Neural crest cell (in vitro differentiated cells): ENCODE measurements around the gene CHERP. TPM values are rescaled to one million over a fixed set of nuclear protein-coding genes. Genes with fewer than 3 reads are reported as not detected.
A peak's percentile ranks its signal among the peaks of the same experiment; 100 is the strongest.

Source experiments
- DNase-seq: peaks from one replicate; pipeline ENCODE4 v3.0.0; 2021; ENCODE audit warnings: low read depth, mixed read lengths, low spot score
- H3K27ac Mint-ChIP-seq: one replicate; pipeline ENCODE4 v1.8.0; 2021; ENCODE audit warnings: mild to moderate bottlenecking, mixed read lengths; ENCODE audit not compliant: unreplicated experiment
- H3K27me3 Mint-ChIP-seq: 2 replicates; pipeline ENCODE4 v1.8.0; 2021; ENCODE audit warnings: low read depth, mild to moderate bottlenecking, mixed read lengths
- H3K36me3 Mint-ChIP-seq: 2 replicates; pipeline ENCODE4 v1.8.0; 2021; ENCODE audit warnings: low read depth, mild to moderate bottlenecking, mixed read lengths
- H3K4me1 Mint-ChIP-seq: 2 replicates; pipeline ENCODE4 v1.8.0; 2021; ENCODE audit warnings: mixed read lengths
- H3K4me3 Mint-ChIP-seq: one replicate; pipeline ENCODE4 v1.8.0; 2021; ENCODE audit warnings: mild to moderate bottlenecking, mixed read lengths
- H3K9me3 Mint-ChIP-seq: 2 replicates; pipeline ENCODE4 v1.8.0; 2021; ENCODE audit warnings: mixed read lengths
- total RNA-seq: library from RNA; stranded (reverse); gene quantifications from 2 replicates; pipeline ENCODE4 v1.2.1, GENCODE V29; 2021
- TF ChIP-seq, protein P1 (sequence below): fragments of 200-600 bp; sonication (generic); conservative IDR thresholded peaks from 2 replicates; pipeline ENCODE4 v1.5.0; 2021; ENCODE audit warnings: antibody characterized with exemption, mild to moderate bottlenecking

The CHERP gene
- total RNA-seq, 1 donor from 2014 or later, result 95.7 TPM

DNA sequence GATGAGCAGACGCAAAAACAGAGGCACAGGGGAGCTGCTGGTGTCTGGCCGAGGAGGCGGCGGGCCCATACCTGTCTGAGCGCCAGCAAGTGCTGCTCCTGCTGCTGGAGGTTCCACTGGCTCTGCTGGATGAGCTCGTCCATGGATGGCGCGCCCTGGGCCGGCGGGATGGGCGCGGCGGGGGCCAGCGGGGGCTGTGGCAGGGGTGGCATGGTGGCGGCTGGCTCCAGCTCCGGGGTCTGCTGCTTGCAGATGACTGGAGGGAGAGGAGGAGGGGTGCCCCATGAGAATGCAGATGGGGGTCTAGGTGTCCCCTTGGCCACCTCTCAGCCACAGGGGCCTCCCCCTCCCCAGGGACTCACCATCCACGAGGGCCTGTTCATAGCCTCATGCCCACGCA lies 6.9 kb downstream of the CHERP start:
- no peak for DNase-seq

DNA sequence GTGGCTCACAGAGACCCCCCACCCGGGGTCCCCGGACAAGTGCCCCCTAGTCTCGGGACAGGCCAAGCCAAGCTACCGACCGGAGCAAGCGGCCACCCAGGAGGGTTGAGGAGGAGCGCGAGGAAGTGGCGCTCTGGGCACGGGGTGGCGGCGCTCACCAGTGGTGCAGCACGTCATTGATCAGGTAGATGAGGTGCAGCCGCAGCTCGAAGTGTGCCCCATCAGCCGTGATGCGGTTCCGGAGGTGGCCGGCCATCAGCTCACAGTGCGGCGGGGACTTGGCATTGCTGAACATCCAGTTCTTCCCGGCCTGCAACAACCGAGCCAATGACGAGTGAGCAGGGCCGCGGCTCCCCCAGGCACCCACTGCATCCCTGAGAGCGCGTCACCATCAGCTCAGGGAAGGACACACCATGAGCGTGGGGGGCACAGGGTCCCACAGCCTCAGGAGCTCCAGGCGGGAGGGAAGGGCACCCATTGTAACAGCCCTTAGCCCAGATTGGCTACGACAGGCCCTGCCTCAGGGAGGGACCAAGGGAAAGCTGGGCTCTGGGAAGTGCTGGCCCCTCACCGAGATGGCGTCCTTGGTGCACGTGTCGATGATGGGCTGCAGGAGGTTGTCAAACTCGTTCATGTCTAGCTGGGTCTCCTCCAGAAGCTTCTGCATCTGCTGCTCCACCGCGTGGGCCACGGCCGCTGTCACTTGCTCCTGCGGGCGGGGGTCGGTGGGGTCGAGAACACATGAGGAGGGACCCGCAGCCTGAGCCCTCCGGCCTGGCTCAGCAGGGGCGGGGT lies 9.6 kb downstream of the CHERP start:
- no peak for DNase-seq
- Mint-ChIP-seq H3K9me3 (no peaks in the 10 kb centered on the region), H3K4me1 (no peaks in the 10 kb centered on the region), H3K4me3 (no peak overlapping the region), H3K27ac (no peak overlapping the region), H3K36me3 (peaks cover 9% of the 10 kb centered on the region), H3K27me3 (no peaks in the 10 kb centered on the region)
- TF ChIP-seq, protein P1, sequence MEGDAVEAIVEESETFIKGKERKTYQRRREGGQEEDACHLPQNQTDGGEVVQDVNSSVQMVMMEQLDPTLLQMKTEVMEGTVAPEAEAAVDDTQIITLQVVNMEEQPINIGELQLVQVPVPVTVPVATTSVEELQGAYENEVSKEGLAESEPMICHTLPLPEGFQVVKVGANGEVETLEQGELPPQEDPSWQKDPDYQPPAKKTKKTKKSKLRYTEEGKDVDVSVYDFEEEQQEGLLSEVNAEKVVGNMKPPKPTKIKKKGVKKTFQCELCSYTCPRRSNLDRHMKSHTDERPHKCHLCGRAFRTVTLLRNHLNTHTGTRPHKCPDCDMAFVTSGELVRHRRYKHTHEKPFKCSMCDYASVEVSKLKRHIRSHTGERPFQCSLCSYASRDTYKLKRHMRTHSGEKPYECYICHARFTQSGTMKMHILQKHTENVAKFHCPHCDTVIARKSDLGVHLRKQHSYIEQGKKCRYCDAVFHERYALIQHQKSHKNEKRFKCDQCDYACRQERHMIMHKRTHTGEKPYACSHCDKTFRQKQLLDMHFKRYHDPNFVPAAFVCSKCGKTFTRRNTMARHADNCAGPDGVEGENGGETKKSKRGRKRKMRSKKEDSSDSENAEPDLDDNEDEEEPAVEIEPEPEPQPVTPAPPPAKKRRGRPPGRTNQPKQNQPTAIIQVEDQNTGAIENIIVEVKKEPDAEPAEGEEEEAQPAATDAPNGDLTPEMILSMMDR, result no peak

More for the DNA sequence above, 6.9 kb downstream of the CHERP start:
- no peaks in the 10 kb centered on the region for H3K27me3 Mint-ChIP-seq
- TF ChIP-seq, protein P1, result no peak
- H3K36me3 Mint-ChIP-seq, result peaks cover 19% of the 10 kb centered on the region
- H3K9me3 Mint-ChIP-seq, result no peaks in the 10 kb centered on the region
- H3K27ac Mint-ChIP-seq, result no peak overlapping the region
- peak overlapping the region; percentile 27 for H3K4me3 Mint-ChIP-seq
- H3K4me1 Mint-ChIP-seq, result peaks cover 6% of the 10 kb centered on the region

DNA sequence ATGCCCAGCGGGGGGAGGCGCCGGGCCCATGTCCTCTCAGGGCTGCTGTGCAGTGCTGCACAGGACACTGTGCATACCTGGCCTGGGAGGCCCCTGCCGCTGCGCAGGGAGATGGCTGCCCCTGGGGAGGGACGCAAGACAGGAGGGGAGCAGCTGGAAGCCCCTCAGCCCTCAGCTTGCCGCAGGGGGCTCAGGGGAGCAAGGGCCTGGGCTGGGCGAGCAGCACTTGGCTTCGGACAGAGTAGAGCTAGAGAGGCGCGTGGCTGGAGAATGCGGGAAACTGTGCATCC lies 10.9 kb downstream of the CHERP start:
- H3K9me3 Mint-ChIP-seq, result no peaks in the 10 kb centered on the region
- no peak overlapping the region for H3K4me3 Mint-ChIP-seq
- peaks cover 7% of the 10 kb centered on the region for H3K36me3 Mint-ChIP-seq
- no peak overlapping the region for H3K27ac Mint-ChIP-seq
- no peaks in the 10 kb centered on the region for H3K27me3 Mint-ChIP-seq
- H3K4me1 Mint-ChIP-seq, result no peaks in the 10 kb centered on the region
- DNase-seq, result no peak
- TF ChIP-seq, protein P1, result no peak

DNA sequence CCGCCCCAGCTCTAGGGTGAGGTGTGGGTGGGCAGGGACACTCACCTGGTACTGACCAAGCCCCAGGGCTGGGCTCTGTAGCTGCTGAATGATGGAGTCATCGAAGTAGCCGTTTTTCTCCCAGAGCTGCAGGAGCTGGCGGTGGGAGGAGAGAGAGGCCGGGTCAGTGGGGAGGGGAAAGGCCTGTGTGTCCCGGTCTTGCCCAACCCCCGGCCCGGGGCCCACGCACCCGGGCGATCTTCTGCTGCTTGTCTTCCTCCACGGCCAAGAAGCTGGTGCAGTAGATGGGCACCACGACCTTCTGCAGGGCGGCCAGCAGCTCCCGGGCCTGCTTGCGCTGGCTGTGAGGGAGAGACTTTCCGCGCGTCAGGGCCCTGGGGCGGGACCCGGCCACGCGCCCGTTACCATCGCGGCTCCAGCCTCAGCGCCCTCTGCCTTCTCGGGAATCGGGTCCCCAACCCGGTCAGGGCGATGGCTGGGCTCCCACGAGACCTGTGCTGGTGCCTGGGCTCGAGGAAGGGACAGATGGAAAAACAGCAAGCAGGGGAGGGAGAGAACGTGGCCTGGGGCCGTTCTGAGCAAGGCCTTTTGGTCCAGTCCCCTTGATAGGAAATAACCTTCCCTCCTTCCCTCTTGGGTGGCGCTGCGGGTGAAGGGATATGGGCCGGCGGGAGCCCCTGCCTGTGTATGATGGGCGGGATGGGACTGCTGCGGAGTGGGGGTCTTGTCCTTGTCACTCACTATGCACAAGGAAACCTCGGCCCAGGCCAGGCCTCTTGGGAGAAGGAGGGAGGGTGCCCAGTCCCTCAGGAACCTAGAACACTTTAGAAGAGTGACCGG lies 11.5 kb downstream of the CHERP start:
- no peaks in the 10 kb centered on the region for H3K27me3 Mint-ChIP-seq
- TF ChIP-seq, protein P1, result no peak
- peaks cover 7% of the 10 kb centered on the region for H3K36me3 Mint-ChIP-seq
- H3K4me1 Mint-ChIP-seq, result no peaks in the 10 kb centered on the region
- DNase-seq, result no peak
- H3K27ac Mint-ChIP-seq, result no peak overlapping the region
- no peak overlapping the region for H3K4me3 Mint-ChIP-seq
- H3K9me3 Mint-ChIP-seq, result no peaks in the 10 kb centered on the region

DNA sequence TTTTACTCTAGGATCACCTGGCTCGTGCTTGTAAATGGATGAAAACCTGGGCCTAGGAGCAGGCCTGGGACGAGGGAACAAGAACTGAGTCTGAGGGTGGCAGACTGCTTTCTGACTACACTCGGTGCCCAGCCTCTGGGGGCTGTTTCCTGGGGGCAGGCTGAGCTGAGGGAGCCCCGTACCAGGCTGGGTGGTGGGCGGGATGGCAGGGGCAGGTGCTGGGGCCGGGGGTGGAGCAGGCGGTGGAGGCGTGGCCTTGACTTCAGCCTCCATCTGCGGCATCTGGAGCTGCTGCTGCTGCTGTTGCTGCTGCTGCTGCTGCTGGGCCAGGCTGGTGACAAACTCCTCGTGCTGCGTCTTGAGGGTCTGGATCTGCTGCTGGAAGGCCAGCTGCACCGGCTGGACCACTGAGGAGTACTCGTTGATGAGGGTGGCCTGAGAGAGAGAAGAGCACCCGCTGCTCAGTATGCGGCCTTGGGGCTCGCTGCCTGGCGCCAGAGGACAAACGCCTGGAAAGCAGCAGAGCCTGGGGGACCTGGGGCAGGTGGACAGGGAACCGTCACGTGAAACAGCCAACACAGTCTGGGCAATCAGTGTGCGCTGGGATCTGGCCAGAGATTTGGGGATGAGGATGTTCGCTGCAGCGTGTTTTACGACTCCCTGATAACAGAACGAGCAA lies 12.6 kb downstream of the CHERP start:
- H3K4me3 Mint-ChIP-seq, result no peak overlapping the region
- H3K27ac Mint-ChIP-seq, result no peak overlapping the region
- no peaks in the 10 kb centered on the region for H3K27me3 Mint-ChIP-seq
- TF ChIP-seq, protein P1, result no peak
- peaks cover 7% of the 10 kb centered on the region for H3K36me3 Mint-ChIP-seq
- no peaks in the 10 kb centered on the region for H3K4me1 Mint-ChIP-seq
- DNase-seq, result no peak
- no peaks in the 10 kb centered on the region for H3K9me3 Mint-ChIP-seq
